MCF 10A (cell line): ENCODE data around the gene SMIM20. TPM values are rescaled to one million over a fixed set of nuclear protein-coding genes. Genes with fewer than 3 reads are reported as not detected.

Experiments
- BruUV-seq: library from RNA; stranded (reverse); fragments of 400-500 nt; replicated peaks from 2 replicates; lab custom pipeline; 2021; lab: Mats Ljungman, UMichigan
- CTCF ChIA-PET: fragments of 300-600 bp; sonication (Branson Sonifier 250); formaldehyde crosslinking; extraction: SDS; loops from one replicate; lab custom pipeline; 2021; ENCODE audit warnings: antibody characterized with exemption, inconsistent platforms; lab: Yijun Ruan, JAX
- POLR2A ChIA-PET: fragments of 300-600, 350-650 bp; sonication (Branson Sonifier 250); formaldehyde crosslinking; extraction: SDS; loops from one replicate; lab custom pipeline; 2020; ENCODE audit warnings: antibody characterized with exemption, inconsistent platforms; lab: Yijun Ruan, JAX
- DNase-seq: peaks from one replicate; pipeline ENCODE4 v3.0.0-alpha.2; 2018; ENCODE audit not compliant: unreplicated experiment
- H3K27ac Mint-ChIP-seq: one replicate; pipeline ENCODE4 v1.8.0; 2022; ENCODE audit warnings: mild to moderate bottlenecking, low read depth, mixed read lengths; ENCODE audit not compliant: unreplicated experiment
- H3K27me3 Mint-ChIP-seq: one replicate; pipeline ENCODE4 v1.8.0; 2022; ENCODE audit warnings: mixed read lengths; ENCODE audit not compliant: insufficient read depth, unreplicated experiment
- H3K36me3 Mint-ChIP-seq: one replicate; pipeline ENCODE4 v1.8.0; 2022; ENCODE audit warnings: mild to moderate bottlenecking, moderate library complexity, mixed read lengths; ENCODE audit not compliant: insufficient read depth, unreplicated experiment
- H3K4me1 Mint-ChIP-seq: one replicate; pipeline ENCODE4 v1.8.0; 2022; ENCODE audit warnings: mixed read lengths; ENCODE audit not compliant: insufficient read depth, unreplicated experiment
- H3K4me3 Mint-ChIP-seq: one replicate; pipeline ENCODE4 v1.8.0; 2022; ENCODE audit warnings: mild to moderate bottlenecking, moderate library complexity, mixed read lengths; ENCODE audit not compliant: unreplicated experiment
- H3K9me3 Mint-ChIP-seq: one replicate; pipeline ENCODE4 v1.8.0; 2022; ENCODE audit warnings: mixed read lengths; ENCODE audit not compliant: unreplicated experiment
- intact Hi-C: fragments of 100-400 bp; cut with micrococcal nuclease; formaldehyde crosslinking; loops from 2 replicates; pipeline ENCODE4 v1.14.1; 2022
- total RNA-seq: library from RNA; stranded (reverse); gene quantifications from 2 replicates; pipeline ENCODE4 v1.2.3, GENCODE V29; 2022
- TF ChIP-seq, protein P1 (sequence below): fragments of 200-600 bp; IDR thresholded peaks from one replicate; pipeline ENCODE4 v1.8.0; 2022; ENCODE audit warnings: antibody characterized with exemption, mild to moderate bottlenecking; ENCODE audit not compliant: unreplicated experiment

Gene SMIM20
- total RNA-seq, 1 experiment from 2014 or later: 38.2 TPM

GRCh38 chr4:25962393-25962792 lies 48.4 kb downstream of the SMIM20 start:
- DNase-seq: no peak
- no peaks in the 10 kb centered on the region for H3K9me3 Mint-ChIP-seq
- H3K4me3 Mint-ChIP-seq: no peak overlapping the region
- H3K27ac Mint-ChIP-seq: no peak overlapping the region
- CTCF ChIA-PET: no interaction called here
- no TSS peak for BruUV-seq
- TF ChIP-seq, protein P1, sequence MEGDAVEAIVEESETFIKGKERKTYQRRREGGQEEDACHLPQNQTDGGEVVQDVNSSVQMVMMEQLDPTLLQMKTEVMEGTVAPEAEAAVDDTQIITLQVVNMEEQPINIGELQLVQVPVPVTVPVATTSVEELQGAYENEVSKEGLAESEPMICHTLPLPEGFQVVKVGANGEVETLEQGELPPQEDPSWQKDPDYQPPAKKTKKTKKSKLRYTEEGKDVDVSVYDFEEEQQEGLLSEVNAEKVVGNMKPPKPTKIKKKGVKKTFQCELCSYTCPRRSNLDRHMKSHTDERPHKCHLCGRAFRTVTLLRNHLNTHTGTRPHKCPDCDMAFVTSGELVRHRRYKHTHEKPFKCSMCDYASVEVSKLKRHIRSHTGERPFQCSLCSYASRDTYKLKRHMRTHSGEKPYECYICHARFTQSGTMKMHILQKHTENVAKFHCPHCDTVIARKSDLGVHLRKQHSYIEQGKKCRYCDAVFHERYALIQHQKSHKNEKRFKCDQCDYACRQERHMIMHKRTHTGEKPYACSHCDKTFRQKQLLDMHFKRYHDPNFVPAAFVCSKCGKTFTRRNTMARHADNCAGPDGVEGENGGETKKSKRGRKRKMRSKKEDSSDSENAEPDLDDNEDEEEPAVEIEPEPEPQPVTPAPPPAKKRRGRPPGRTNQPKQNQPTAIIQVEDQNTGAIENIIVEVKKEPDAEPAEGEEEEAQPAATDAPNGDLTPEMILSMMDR: no peak
- H3K4me1 Mint-ChIP-seq: no peaks in the 10 kb centered on the region
- intact Hi-C loops: no loop called here
- H3K27me3 Mint-ChIP-seq: no peaks in the 10 kb centered on the region
- H3K36me3 Mint-ChIP-seq: no peaks in the 10 kb centered on the region
- POLR2A ChIA-PET: interaction anchor here (0.7 kb wide), 1 partner anchor 1187 kb away, joined by 4 read pairs; no protein-coding TSS in a partner anchor

- TF ChIP-seq, protein P1: no peak
- Mint-ChIP-seq H3K27me3 (no peaks in the 10 kb centered on the region), H3K27ac (no peak overlapping the region), H3K9me3 (no peaks in the 10 kb centered on the region), H3K4me3 (no peak overlapping the region), H3K36me3 (no peaks in the 10 kb centered on the region), H3K4me1 (no peaks in the 10 kb centered on the region)
- no peak for DNase-seq
- intact Hi-C loops: no loop called here
- ChIA-PET POLR2A (no interaction called here), CTCF (no interaction called here)
- BruUV-seq: no TSS peak
Observed at GRCh38 chr4:25965629-25966028, 51.6 kb downstream of the SMIM20 start.

GRCh38 chr4:25966171-25966570 lies 52.2 kb downstream of the SMIM20 start:
- Mint-ChIP-seq H3K27ac (no peak overlapping the region), H3K4me3 (no peak overlapping the region), H3K27me3 (no peaks in the 10 kb centered on the region), H3K36me3 (no peaks in the 10 kb centered on the region), H3K4me1 (no peaks in the 10 kb centered on the region), H3K9me3 (no peaks in the 10 kb centered on the region)
- no peak for DNase-seq
- CTCF ChIA-PET: interaction anchor here (1.5 kb wide), 1 partner anchor 117 kb away, joined by 5 read pairs; no protein-coding TSS in a partner anchor
- POLR2A ChIA-PET: no interaction called here
- intact Hi-C loops: no loop called here
- no TSS peak for BruUV-seq
- TF ChIP-seq, protein P1: no peak

- no peak overlapping the region for H3K27ac Mint-ChIP-seq
- ChIA-PET POLR2A (no interaction called here), CTCF (interaction anchor here (0.6 to 2.6 kb wide), 4 partner anchors 10 to 444 kb away, joined by 3 to 8 read pairs (median 3); no protein-coding TSS in a partner anchor)
- no peaks in the 10 kb centered on the region for H3K9me3 Mint-ChIP-seq
- DNase-seq: no peak
- H3K27me3 Mint-ChIP-seq: no peaks in the 10 kb centered on the region
- H3K36me3 Mint-ChIP-seq: no peaks in the 10 kb centered on the region
- H3K4me1 Mint-ChIP-seq: no peaks in the 10 kb centered on the region
- no peak overlapping the region for H3K4me3 Mint-ChIP-seq
- no TSS peak for BruUV-seq
- TF ChIP-seq, protein P1: no peak
- intact Hi-C loops: no loop called here
Observed at GRCh38 chr4:25969374-25970155, 55.5 kb downstream of the SMIM20 start.
